HepG2 (cell line): ENCODE results near the gene SRSF2. TPM values are rescaled to one million over a fixed set of nuclear protein-coding genes. Genes with fewer than 3 reads are reported as not detected.
"Not testable (repeated sequence)": the region's sequence is repeated elsewhere in the genome, so short reads cannot be mapped to it uniquely, and the experiment has no call there.

Experiments
- ATAC-seq: fragments of 200-7000 bp; cut with Tn5 transposase; 3 replicates; pipeline ENCODE4 v1.9.1; 2020; ENCODE audit warnings: mild to moderate bottlenecking, moderate library complexity
- BruUV-seq: library from RNA; stranded (reverse); fragments of 400-500 nt; replicated peaks from 2 replicates; lab custom pipeline; 2021; lab: Mats Ljungman, UMichigan
- CTCF ChIA-PET: fragments of 300-600 bp; formaldehyde crosslinking; extraction: SDS; loops from one replicate; lab custom pipeline; 2021; ENCODE audit warnings: low total read pairs, inconsistent platforms, low intra/inter-chr PET ratio; lab: Yijun Ruan, JAX
- POLR2A ChIA-PET: fragments of 350-600 bp; sonication (Branson Sonifier 250); formaldehyde crosslinking; loops from one replicate; lab custom pipeline; 2020; ENCODE audit warnings: antibody characterized with exemption, inconsistent platforms; lab: Yijun Ruan, JAX
- DNase-seq: peaks from one replicate; pipeline ENCODE4 v3.0.0-alpha.2; 2015; ENCODE audit warnings: low spot score
- FAIRE-seq: peaks from 3 replicates; lab custom pipeline; 2011; peaks lifted over from hg19 to GRCh38; lab: Jason Lieb, UNC
- H2AFZ ChIP-seq: one replicate; pipeline ENCODE4 v1.6.1; 2011; ENCODE audit warnings: low read length, inconsistent platforms
- H3K27ac ChIP-seq: fragments of 300-600 bp; 3 replicates; pipeline ENCODE4 v1.8.0; 2011; ENCODE audit warnings: mixed run types, mild to moderate bottlenecking, mixed read lengths, low read length, inconsistent platforms; ENCODE audit not compliant: insufficient read depth; ENCODE audit errors: extremely low read length
- H3K27me3 ChIP-seq, 2 experiments: fragments of 200-600 bp in 1 of 2; 2 replicates in 1 of 2; 3 replicates in 1 of 2; pipeline versions ENCODE4 v1.6.0 to v1.8.0; 2011; ENCODE audit warnings: low read length in 2 of 2, mild to moderate bottlenecking in 2 of 2, moderate library complexity in 2 of 2, inconsistent platforms in 1 of 2; ENCODE audit not compliant: insufficient read depth in 2 of 2, control insufficient read depth in 1 of 2
- H3K36me3 ChIP-seq, 2 experiments: fragments of 200-600 bp in 1 of 2; replicated peaks in 1 of 2; 2 replicates in 1 of 2; 3 replicates in 1 of 2; pipeline versions ENCODE4 v1.5.1 to v1.8.0; 2011; ENCODE audit warnings: low read length in 2 of 2, inconsistent platforms in 1 of 2; ENCODE audit not compliant: insufficient read depth in 2 of 2, control insufficient read depth in 1 of 2
- H3K4me1 ChIP-seq: 2 replicates; pipeline ENCODE4 v1.5.1; 2012; ENCODE audit warnings: low read length, inconsistent platforms; ENCODE audit not compliant: insufficient read depth
- H3K4me2 ChIP-seq: 2 replicates; pipeline ENCODE4 v1.6.0; 2011; ENCODE audit warnings: low read depth, low read length, inconsistent platforms
- H3K4me3 ChIP-seq, 3 experiments: fragments of 200-600 bp in 1 of 3; sonication (generic), shearing (Covaris generic) in 1 of 3; replicated peaks in 1 of 3; 2 replicates each; pipeline ENCODE4 v1.5.1; 2011 to 2016; ENCODE audit warnings: low read length in 3 of 3, inconsistent platforms in 2 of 3, low read depth in 2 of 3, mild to moderate bottlenecking in 2 of 3, control low read depth in 1 of 3, mixed read lengths in 1 of 3; ENCODE audit not compliant: insufficient read depth in 1 of 3
- H3K79me2 ChIP-seq: one replicate; pipeline ENCODE4 v1.6.1; 2011; ENCODE audit warnings: low read length, inconsistent platforms; ENCODE audit not compliant: insufficient read depth
- H3K9ac ChIP-seq: 2 replicates; pipeline ENCODE4 v1.6.0; 2011; ENCODE audit warnings: mild to moderate bottlenecking, low read depth, low read length, inconsistent platforms; ENCODE audit not compliant: insufficient read depth
- H3K9me3 ChIP-seq: 2 replicates; pipeline ENCODE4 v1.5.1; 2012; ENCODE audit warnings: mild to moderate bottlenecking, low read length
- H4K20me1 ChIP-seq: 2 replicates; pipeline ENCODE4 v1.6.0; 2011; ENCODE audit warnings: inconsistent platforms, mild to moderate bottlenecking, low read length, moderate library complexity; ENCODE audit not compliant: insufficient read depth
- ATAD3A ChIP-seq: sonication (generic); formaldehyde crosslinking; IDR thresholded peaks from 2 replicates; pipeline ENCODE4 v1.4.0; 2020; ENCODE audit warnings: missing genetic modification reagents
- HNF1A ChIP-seq, 2 experiments: sonication (generic) in 1 of 2; formaldehyde crosslinking in 1 of 2; IDR thresholded peaks; 2 replicates each; pipeline versions ENCODE4 v1.4.0 to v1.6.1; 2016 to 2020; ENCODE audit warnings: borderline replicate concordance in 1 of 2, low read depth in 1 of 2, mild to moderate bottlenecking in 1 of 2, missing genetic modification reagents in 1 of 2
- PRMT3 ChIP-seq: sonication (generic); formaldehyde crosslinking; IDR thresholded peaks from 2 replicates; pipeline ENCODE4 v1.8.1; 2022; ENCODE audit warnings: low read depth, mild to moderate bottlenecking, moderate library complexity, missing genetic modification reagents, borderline replicate concordance
- WGBS: methylation state at CpG from one replicate; pipeline ENCODE4 v1.1.6; 2017; ENCODE audit warnings: low lambda C conversion rate; 5-methylcytosine and 5-hydroxymethylcytosine counted together
- in situ Hi-C: cut with HindIII; loops from 2 replicates; pipeline ENCODE4 v1.10.0; 2017; ENCODE audit warnings: low pct_unique_long_range_greater_than_20kb; ENCODE audit not compliant: extremely low pct_ligation_motif_present
- intact Hi-C: fragments of 100-400 bp; cut with micrococcal nuclease; formaldehyde crosslinking; loops from one replicate; pipeline ENCODE4 v1.10.0; 2022; ENCODE audit not compliant: unreplicated experiment
- polyA plus RNA-seq, 8 experiments: library from polyadenylated mRNA; depleted of rRNA in 3 of 8; stranded (reverse) in 7 of 8; unstranded in 1 of 8; fragments of >200 nt; fragmentation: Illumina TruSeq in 4 of 8; extraction: Trizol in 4 of 8; gene quantifications; 2 replicates each; pipeline versions ENCODE4 v1.2.1 to v1.2.3, GENCODE V29; 2011 to 2016; ENCODE audit warnings: low read depth in 4 of 8, missing spikeins in 1 of 8, mixed read lengths in 1 of 8; ENCODE audit not compliant: insufficient read depth in 1 of 8
- total RNA-seq, 5 experiments: library from RNA; depleted of rRNA; stranded (reverse); fragments of >200 nt; fragmentation: Illumina TruSeq; extraction: Trizol; gene quantifications; 2 replicates each; pipeline ENCODE4 v1.2.3, GENCODE V29; 2016; ENCODE audit warnings: low read depth in 1 of 5

The SRSF2 gene
- total and polyA plus RNA-seq, 2 of the 13 experiments (the other 11 are each of a cell fraction or from before 2014, with no cell fraction given): 306 to 319 TPM

DNA sequence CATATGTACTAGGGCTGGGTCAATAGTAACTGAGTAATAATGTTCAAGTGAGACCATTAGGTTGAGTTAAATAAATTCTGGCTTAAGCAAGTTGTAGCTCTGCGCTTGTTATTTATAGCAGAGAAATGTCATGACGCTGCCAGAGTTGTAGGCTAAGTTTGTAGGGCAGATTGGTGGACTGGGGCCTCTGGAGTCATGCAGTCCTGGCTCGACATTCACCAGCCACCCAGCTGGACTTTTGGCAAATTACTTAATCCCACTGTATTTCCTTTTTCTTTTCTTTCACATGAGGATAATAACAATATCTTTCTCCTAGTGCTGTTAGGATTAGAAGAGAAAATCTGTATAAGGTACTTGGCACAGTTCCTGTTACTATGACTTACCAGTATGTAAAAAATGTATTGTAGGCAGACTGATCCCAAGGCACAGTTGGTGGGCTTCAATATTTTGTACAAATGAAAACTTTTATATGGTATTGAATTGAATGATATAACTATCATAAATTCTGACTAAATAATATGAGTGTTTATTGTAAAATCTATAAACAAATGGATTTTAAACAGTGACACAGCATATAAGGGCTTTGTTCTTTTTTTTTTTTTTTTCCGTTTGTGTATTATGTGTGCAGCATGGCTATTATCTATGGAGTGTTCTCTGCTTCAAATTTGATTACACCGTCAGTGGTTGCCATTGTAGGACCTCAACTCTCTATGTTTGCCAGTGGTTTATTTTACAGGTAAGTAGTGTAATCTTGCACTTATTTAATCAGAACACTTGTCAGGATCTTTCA lies 3.4 kb upstream of the SRSF2 start:
- Histone ChIP-seq H3K36me3 (peaks cover 12 to 28% of the 10 kb centered on the region in 2 experiments), H2AFZ (no peak overlapping the region), H3K4me1 (peaks cover 21% of the 10 kb centered on the region), H3K4me3 (no peak overlapping the region), H4K20me1 (peaks cover 8% of the 10 kb centered on the region), H3K79me2 (peaks cover 31% of the 10 kb centered on the region), H3K9ac (peak overlapping the region; percentile 6; the same call in 1 of the 2 replicates), H3K27ac (no peak overlapping the region), H3K27me3 (peaks cover 0 to 3% of the 10 kb centered on the region in 2 experiments; a peak in 1 of 5 replicates), H3K9me3 (no peaks in the 10 kb centered on the region), H3K4me2 (peak overlapping the region; percentile 23; the same call in 1 of the 2 replicates)
- BruUV-seq: no TSS peak
- TF ChIP-seq HNF1A (IDR thresholded peaks at IDR 0.05; ENCODE audit: low read depth) (no peak), HNF1A (CRISPR knock-in tag; IDR thresholded peaks at IDR 0.05; ENCODE audit: borderline replicate concordance) (no peak), ATAD3A (CRISPR knock-in tag) (no peak), PRMT3 (CRISPR knock-in tag) (no peak)
- no peak for ATAC-seq
- DNase-seq: no peak
- intact Hi-C loops (no loop called here), in situ Hi-C loops (no loop called here)
- no peak for FAIRE-seq
- CTCF ChIA-PET: no interaction called here
- 96% methylated on average over 5 of the region's 5 CpGs for WGBS
- POLR2A ChIA-PET: no interaction called here

GRCh38 chr17:76739568-76740115 lies 2.5 kb upstream of the SRSF2 start:
- intact Hi-C loops, H3K9me3 ChIP-seq, H3K27me3 ChIP-seq, DNase-seq, in situ Hi-C loops, ATAC-seq, FAIRE-seq, H3K4me3 ChIP-seq, H2AFZ ChIP-seq, H3K4me2 ChIP-seq, POLR2A ChIA-PET, H3K9ac ChIP-seq, BruUV-seq, H3K27ac ChIP-seq, CTCF ChIA-PET: not testable (repeated sequence)
- peaks cover 16% of the 10 kb centered on the region for H4K20me1 ChIP-seq
- H3K79me2 ChIP-seq: peaks cover 40% of the 10 kb centered on the region
- H3K4me1 ChIP-seq: peaks cover 26% of the 10 kb centered on the region
- WGBS: 98% methylated on average over 17 of the region's 17 CpGs
- peaks cover 7 to 29% of the 10 kb centered on the region in 2 experiments for H3K36me3 ChIP-seq
